BLaER1 treated with 17β-estradiol and CSF1 and Interleukin-3, amounts not matched to agents 10 nM and 100 nM (cell line): ENCODE measurements around the gene VEPH1.

Source experiments
- H3K27ac ChIP-seq, 11 experiments: shearing (Covaris generic); formaldehyde crosslinking; 2 replicates each; pipeline ENCODE4 v1.8.1; 2022
- H3K27me3 ChIP-seq, 11 experiments: shearing (Covaris generic); formaldehyde crosslinking; 2 replicates each; pipeline ENCODE4 v1.8.1; 2022
- H3K36me3 ChIP-seq, 11 experiments: shearing (Covaris generic); formaldehyde crosslinking; 2 replicates each; pipeline ENCODE4 v1.8.1; 2022
- H3K4me1 ChIP-seq, 10 experiments: shearing (Covaris generic); formaldehyde crosslinking; 2 replicates each; pipeline ENCODE4 v1.8.1; 2022
- H3K4me2 ChIP-seq, 11 experiments: shearing (Covaris generic); formaldehyde crosslinking; 2 replicates each; pipeline ENCODE4 v1.8.1; 2022
- H3K4me3 ChIP-seq, 10 experiments: shearing (Covaris generic); formaldehyde crosslinking; 2 replicates each; pipeline ENCODE4 v1.8.1; 2022
- H3K9ac ChIP-seq, 11 experiments: shearing (Covaris generic); formaldehyde crosslinking; 2 replicates each; pipeline ENCODE4 v1.8.1; 2022
- H3K9me3 ChIP-seq, 11 experiments: shearing (Covaris generic); formaldehyde crosslinking; replicated peaks in 1 of 11; 2 replicates each; pipeline ENCODE4 v1.8.1; 2022
- H4K20me1 ChIP-seq, 11 experiments: shearing (Covaris generic); formaldehyde crosslinking; 2 replicates each; pipeline ENCODE4 v1.8.1; 2022
- Cebpa-rat ChIP-seq, 11 experiments: shearing (Covaris generic); IDR thresholded peaks; 2 replicates each; pipeline ENCODE4 v1.8.1; 2022

VEPH1 gene

GRCh38 chr3:157404381-157404780 is 98.8 kb downstream of the VEPH1 start:
- no peaks in the 10 kb centered on the region for H4K20me1 ChIP-seq
- H3K36me3 ChIP-seq = no peaks in the 10 kb centered on the region
- no peak overlapping the region for H3K4me3 ChIP-seq
- no peak overlapping the region for H3K9ac ChIP-seq
- no peaks in the 10 kb centered on the region for H3K9me3 ChIP-seq
- TF ChIP-seq Cebpa-rat (IDR thresholded peaks at IDR 0.05) = no peak
- no peak overlapping the region for H3K27ac ChIP-seq
- no peaks in the 10 kb centered on the region for H3K27me3 ChIP-seq
- H3K4me1 ChIP-seq = peaks cover 0 to 24% (median 2%) of the 10 kb centered on the region in 10 experiments; a peak in 9 of 20 replicates
- peak overlapping the region in 2 of 11 experiments; percentile 16 to 42; a peak in 3 of 22 replicates for H3K4me2 ChIP-seq

- Histone ChIP-seq H4K20me1 (no peaks in the 10 kb centered on the region), H3K9me3 (no peaks in the 10 kb centered on the region), H3K4me3 (no peak overlapping the region), H3K36me3 (no peaks in the 10 kb centered on the region), H3K4me1 (no peaks in the 10 kb centered on the region), H3K9ac (no peak overlapping the region), H3K4me2 (no peak overlapping the region), H3K27ac (no peak overlapping the region), H3K27me3 (no peaks in the 10 kb centered on the region)
- no peak for TF ChIP-seq Cebpa-rat (IDR thresholded peaks at IDR 0.05)
Measured at GRCh38 chr3:157398598-157398997, 104.6 kb downstream of the VEPH1 start.

GRCh38 chr3:157394411-157394810 is 108.8 kb downstream of the VEPH1 start:
- Histone ChIP-seq H4K20me1 (no peaks in the 10 kb centered on the region), H3K9me3 (peaks cover 0 to 17% (median 6%) of the 10 kb centered on the region in 11 experiments; a peak in 9 of 22 replicates), H3K27ac (no peak overlapping the region), H3K4me3 (no peak overlapping the region), H3K4me1 (no peaks in the 10 kb centered on the region), H3K4me2 (no peak overlapping the region), H3K36me3 (no peaks in the 10 kb centered on the region), H3K9ac (no peak overlapping the region), H3K27me3 (no peaks in the 10 kb centered on the region)
- no peak for TF ChIP-seq Cebpa-rat (IDR thresholded peaks at IDR 0.05)

- no peak overlapping the region for H3K9ac ChIP-seq
- no peaks in the 10 kb centered on the region for H3K27me3 ChIP-seq
- H4K20me1 ChIP-seq = no peaks in the 10 kb centered on the region
- no peaks in the 10 kb centered on the region for H3K36me3 ChIP-seq
- peaks cover 0 to 17% (median 6%) of the 10 kb centered on the region in 11 experiments; a peak in 9 of 22 replicates for H3K9me3 ChIP-seq
- no peak overlapping the region for H3K4me3 ChIP-seq
- no peaks in the 10 kb centered on the region for H3K4me1 ChIP-seq
- TF ChIP-seq Cebpa-rat (IDR thresholded peaks at IDR 0.05) = no peak
- H3K27ac ChIP-seq = no peak overlapping the region
- H3K4me2 ChIP-seq = no peak overlapping the region
Measured at GRCh38 chr3:157393113-157393512, 110.1 kb downstream of the VEPH1 start.

GRCh38 chr3:157392104-157392503 is 111.1 kb downstream of the VEPH1 start:
- H3K27me3 ChIP-seq = no peaks in the 10 kb centered on the region
- no peak overlapping the region for H3K9ac ChIP-seq
- no peak overlapping the region for H3K4me2 ChIP-seq
- no peak overlapping the region for H3K27ac ChIP-seq
- no peak for TF ChIP-seq Cebpa-rat (IDR thresholded peaks at IDR 0.05)
- no peak overlapping the region for H3K4me3 ChIP-seq
- no peaks in the 10 kb centered on the region for H4K20me1 ChIP-seq
- H3K36me3 ChIP-seq = no peaks in the 10 kb centered on the region
- peaks cover 0 to 17% (median 6%) of the 10 kb centered on the region in 11 experiments; a peak in 9 of 22 replicates for H3K9me3 ChIP-seq
- H3K4me1 ChIP-seq = no peaks in the 10 kb centered on the region

GRCh38 chr3:157390713-157391515 is 112.3 kb downstream of the VEPH1 start:
- Histone ChIP-seq H3K36me3 (no peaks in the 10 kb centered on the region), H3K4me1 (no peaks in the 10 kb centered on the region), H3K9ac (no peak overlapping the region), H3K27me3 (no peaks in the 10 kb centered on the region), H3K4me3 (no peak overlapping the region), H3K4me2 (no peak overlapping the region), H3K27ac (no peak overlapping the region), H3K9me3 (peaks cover 0 to 17% (median 6%) of the 10 kb centered on the region in 11 experiments; a peak in 9 of 22 replicates), H4K20me1 (no peaks in the 10 kb centered on the region)
- TF ChIP-seq Cebpa-rat (IDR thresholded peaks at IDR 0.05) = no peak

GRCh38 chr3:157388976-157389375 is 114.2 kb downstream of the VEPH1 start:
- TF ChIP-seq Cebpa-rat (IDR thresholded peaks at IDR 0.05) = no peak
- peaks cover 0 to 17% (median 6%) of the 10 kb centered on the region in 11 experiments; a peak in 9 of 22 replicates for H3K9me3 ChIP-seq
- no peaks in the 10 kb centered on the region for H3K27me3 ChIP-seq
- H3K27ac ChIP-seq = no peak overlapping the region
- H3K4me2 ChIP-seq = no peak overlapping the region
- no peaks in the 10 kb centered on the region for H3K4me1 ChIP-seq
- no peaks in the 10 kb centered on the region for H3K36me3 ChIP-seq
- no peak overlapping the region for H3K9ac ChIP-seq
- H3K4me3 ChIP-seq = no peak overlapping the region
- H4K20me1 ChIP-seq = no peaks in the 10 kb centered on the region

- H3K27ac ChIP-seq = no peak overlapping the region
- TF ChIP-seq Cebpa-rat (IDR thresholded peaks at IDR 0.05) = no peak
- H3K27me3 ChIP-seq = no peaks in the 10 kb centered on the region
- peaks cover 0 to 17% (median 6%) of the 10 kb centered on the region in 11 experiments; a peak in 9 of 22 replicates for H3K9me3 ChIP-seq
- H3K9ac ChIP-seq = no peak overlapping the region
- no peaks in the 10 kb centered on the region for H3K4me1 ChIP-seq
- no peak overlapping the region for H3K4me2 ChIP-seq
- H3K4me3 ChIP-seq = no peak overlapping the region
- H3K36me3 ChIP-seq = no peaks in the 10 kb centered on the region
- H4K20me1 ChIP-seq = no peaks in the 10 kb centered on the region
Measured at GRCh38 chr3:157387708-157388435, 115.3 kb downstream of the VEPH1 start.

- Histone ChIP-seq H3K4me3 (no peak overlapping the region), H3K27ac (no peak overlapping the region), H3K27me3 (no peaks in the 10 kb centered on the region), H3K36me3 (no peaks in the 10 kb centered on the region), H3K9ac (no peak overlapping the region), H3K4me1 (no peaks in the 10 kb centered on the region), H3K4me2 (no peak overlapping the region), H4K20me1 (no peaks in the 10 kb centered on the region), H3K9me3 (no peaks in the 10 kb centered on the region)
- no peak for TF ChIP-seq Cebpa-rat (IDR thresholded peaks at IDR 0.05)
Measured at GRCh38 chr3:157384491-157384890, 118.7 kb downstream of the VEPH1 start.
